Stimulated activated naive CD8-positive, alpha-beta T cell treated with anti-CD3 and anti-CD28 coated beads, Interleukin-15, amount 100 ng/mL, for 72 hours (primary cell): ENCODE data around the gene XRCC5.

Source experiments
- ATAC-seq: fragments of 150-1000 bp; cut with Tn5 transposase; 2 replicates; pipeline ENCODE4 v1.10.0; 2021; ENCODE audit warnings: mild to moderate bottlenecking, moderate library complexity
- DNase-seq, 2 donors: peaks; one replicate each; pipeline ENCODE4 v3.0.0; 2021 to 2022
- H3K27ac Mint-ChIP-seq, 2 donors: one replicate each; pipeline ENCODE4 v1.8.0; 2022; ENCODE audit warnings: mild to moderate bottlenecking in 2 of 2, mixed read lengths in 2 of 2, moderate library complexity in 2 of 2
- H3K27me3 Mint-ChIP-seq: one replicate; pipeline ENCODE4 v1.8.0; 2022; ENCODE audit warnings: mixed read lengths
- H3K4me1 Mint-ChIP-seq: one replicate; pipeline ENCODE4 v1.8.0; 2022; ENCODE audit warnings: mild to moderate bottlenecking, mixed read lengths
- H3K4me3 Mint-ChIP-seq, 2 donors: one replicate each; pipeline ENCODE4 v1.8.0; 2022; ENCODE audit warnings: mild to moderate bottlenecking in 2 of 2, mixed read lengths in 2 of 2, moderate library complexity in 1 of 2
- H3K9me3 Mint-ChIP-seq, 2 donors: one replicate each; pipeline ENCODE4 v1.8.0; 2022; ENCODE audit warnings: mixed read lengths in 2 of 2

The XRCC5 gene

GRCh38 chr2:216081487-216082116 lies 27.5 kb upstream of the XRCC5 start, which contains the start of the genes PECR and TMEM169:
TSS of gene PECR (minus strand) at chr2:216081809. CDS start at chr2:216081741, 68 bp downstream.
TSS of gene TMEM169 (plus strand) at chr2:216081919. CDS start at chr2:216095964, 14,045 bp downstream.
- peak within 1 kb of the TSS; percentile 87 to 97 for H3K4me3 Mint-ChIP-seq
- H3K4me1 Mint-ChIP-seq = peaks cover 58% of the 10 kb centered on the region
- no peaks in the 10 kb centered on the region for H3K27me3 Mint-ChIP-seq
- no peaks in the 10 kb centered on the region for H3K9me3 Mint-ChIP-seq
- ATAC-seq = peak; percentile 95
- peak within 1 kb of the TSS; percentile 95 to 99 for H3K27ac Mint-ChIP-seq
- peak; percentile 72 to 73 for DNase-seq

DNA sequence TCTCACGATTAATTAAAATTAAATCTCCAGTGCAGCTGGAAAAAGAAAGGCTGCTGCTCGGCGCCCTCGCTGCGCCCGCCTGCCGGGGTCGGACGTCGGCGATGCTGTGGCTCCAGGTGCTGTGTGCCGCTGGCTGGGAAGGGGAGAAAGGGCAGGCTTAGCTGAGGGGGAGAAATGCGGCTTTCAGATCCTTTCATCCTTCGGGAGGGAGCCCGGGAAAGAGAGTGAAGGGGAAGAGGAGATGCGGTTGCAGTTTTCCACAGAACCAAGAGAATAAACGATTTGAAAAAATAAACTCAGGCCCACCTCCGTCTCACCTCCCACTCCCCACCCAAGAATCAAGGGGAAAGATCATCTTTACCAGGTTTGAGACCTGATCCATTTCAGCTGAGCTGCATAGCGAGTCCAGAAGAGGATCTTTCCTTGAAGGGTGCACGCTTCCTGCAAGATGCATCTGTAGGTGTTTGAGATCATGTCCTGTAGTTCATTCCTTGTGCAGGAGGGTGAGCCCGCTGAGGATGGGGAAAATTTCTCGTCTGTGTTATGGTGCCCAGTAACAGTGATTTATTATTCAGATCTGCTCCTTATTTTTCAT lies 26.9 kb upstream of the XRCC5 start:
- H3K27me3 Mint-ChIP-seq = no peaks in the 10 kb centered on the region
- ATAC-seq = peak; percentile 29
- H3K9me3 Mint-ChIP-seq = no peaks in the 10 kb centered on the region
- H3K4me3 Mint-ChIP-seq = peak overlapping the region; percentile 87 to 97
- H3K27ac Mint-ChIP-seq = peak overlapping the region; percentile 95 to 99
- peak in 1 of 2 donors; percentile 19 for DNase-seq
- H3K4me1 Mint-ChIP-seq = peaks cover 63% of the 10 kb centered on the region

GRCh38 chr2:216082805-216083204 lies 26.3 kb upstream of the XRCC5 start:
- Mint-ChIP-seq H3K27me3 (no peaks in the 10 kb centered on the region), H3K27ac (no peak overlapping the region), H3K4me1 (peaks cover 63% of the 10 kb centered on the region), H3K9me3 (no peaks in the 10 kb centered on the region), H3K4me3 (peak overlapping the region; percentile 87 to 97)
- ATAC-seq (no peak), DNase-seq (no peak)

DNA sequence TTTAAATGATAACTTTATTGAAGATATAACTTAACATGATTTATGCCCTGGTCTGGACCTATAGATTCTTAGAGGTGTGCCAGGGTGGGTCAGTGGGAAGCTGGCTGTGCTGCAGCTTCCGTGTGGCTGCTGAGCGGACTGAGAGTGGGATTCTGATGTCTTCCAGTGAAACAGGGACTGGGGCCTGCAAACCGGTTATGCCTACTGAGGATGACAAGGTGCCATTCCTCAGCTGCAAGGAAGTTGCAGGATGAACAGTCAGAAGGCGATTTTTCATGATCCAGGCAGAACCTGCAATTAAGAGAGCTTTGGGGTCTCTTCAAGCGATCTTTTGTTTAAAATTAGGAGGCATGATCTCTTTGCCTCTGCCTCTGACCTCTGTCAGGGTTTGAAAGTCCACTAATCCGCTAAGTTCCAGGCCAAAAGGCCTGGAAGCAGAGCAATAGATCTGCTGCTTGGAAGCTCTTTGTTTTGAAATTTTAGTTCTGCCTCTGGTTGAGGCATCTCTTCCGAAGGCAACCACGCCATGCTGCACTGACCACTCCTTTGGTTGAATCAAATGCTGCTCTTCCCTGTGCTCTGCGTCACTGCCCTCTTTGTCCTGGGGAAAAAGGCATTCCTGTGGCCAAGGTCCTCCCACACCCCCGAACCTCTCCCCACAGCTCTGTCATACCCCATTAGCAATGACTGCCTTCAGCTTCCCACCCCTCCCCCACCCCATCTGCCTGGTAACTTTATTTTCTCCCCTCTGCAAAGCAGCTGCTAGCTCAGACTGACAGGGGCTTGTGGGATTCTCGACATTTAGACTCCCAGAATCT lies 25.5 kb upstream of the XRCC5 start:
- H3K27me3 Mint-ChIP-seq = no peaks in the 10 kb centered on the region
- peak overlapping the region in 1 of 2 donors; percentile 49 for H3K4me3 Mint-ChIP-seq
- H3K27ac Mint-ChIP-seq = no peak overlapping the region
- ATAC-seq = no peak
- H3K4me1 Mint-ChIP-seq = peaks cover 63% of the 10 kb centered on the region
- no peaks in the 10 kb centered on the region for H3K9me3 Mint-ChIP-seq
- DNase-seq = no peak

GRCh38 chr2:216084547-216084946 lies 24.6 kb upstream of the XRCC5 start:
- ATAC-seq = no peak
- Mint-ChIP-seq H3K27me3 (no peaks in the 10 kb centered on the region), H3K9me3 (no peaks in the 10 kb centered on the region), H3K4me3 (peak overlapping the region; percentile 49 to 78), H3K27ac (peak overlapping the region; percentile 72 to 91), H3K4me1 (peaks cover 63% of the 10 kb centered on the region)
- DNase-seq = no peak

GRCh38 chr2:216086207-216086893 lies 22.8 kb upstream of the XRCC5 start:
- no peak overlapping the region for H3K27ac Mint-ChIP-seq
- DNase-seq = no peak
- no peaks in the 10 kb centered on the region for H3K27me3 Mint-ChIP-seq

DNA sequence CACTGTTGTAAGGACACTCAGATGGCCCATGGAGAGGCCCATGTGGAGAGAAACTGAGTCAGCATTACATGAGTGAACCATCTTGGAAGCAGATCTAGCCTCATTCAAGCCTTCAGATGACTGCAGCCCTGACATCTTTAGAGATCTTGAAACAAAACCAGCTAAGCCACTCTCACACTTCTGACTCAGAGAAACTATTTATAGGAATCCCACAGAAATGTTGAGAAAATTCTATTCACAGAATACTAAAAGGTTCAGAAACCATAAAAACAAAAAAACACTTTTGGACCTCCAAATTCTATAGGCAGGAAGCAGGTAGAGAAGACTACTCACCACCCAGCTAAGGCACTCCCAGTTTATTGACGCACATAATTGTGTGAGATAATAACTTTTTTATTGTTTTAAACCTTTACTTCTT lies 18.8 kb upstream of the XRCC5 start:
- peaks cover 25% of the 10 kb centered on the region for H3K4me1 Mint-ChIP-seq
- H3K27ac Mint-ChIP-seq = no peak overlapping the region
- ATAC-seq (peak; percentile 80), DNase-seq (no peak)
- H3K9me3 Mint-ChIP-seq = peaks cover 0 to 5% of the 10 kb centered on the region in 2 donors
- H3K4me3 Mint-ChIP-seq = peak overlapping the region in 1 of 2 donors; percentile 27
- H3K27me3 Mint-ChIP-seq = no peaks in the 10 kb centered on the region

More at GRCh38 chr2:216086207-216086893, 22.8 kb upstream of the XRCC5 start:
- Mint-ChIP-seq H3K4me1 (peaks cover 65% of the 10 kb centered on the region), H3K4me3 (no peak overlapping the region), H3K9me3 (peaks cover 0 to 5% of the 10 kb centered on the region in 2 donors)
- ATAC-seq = no peak

DNA sequence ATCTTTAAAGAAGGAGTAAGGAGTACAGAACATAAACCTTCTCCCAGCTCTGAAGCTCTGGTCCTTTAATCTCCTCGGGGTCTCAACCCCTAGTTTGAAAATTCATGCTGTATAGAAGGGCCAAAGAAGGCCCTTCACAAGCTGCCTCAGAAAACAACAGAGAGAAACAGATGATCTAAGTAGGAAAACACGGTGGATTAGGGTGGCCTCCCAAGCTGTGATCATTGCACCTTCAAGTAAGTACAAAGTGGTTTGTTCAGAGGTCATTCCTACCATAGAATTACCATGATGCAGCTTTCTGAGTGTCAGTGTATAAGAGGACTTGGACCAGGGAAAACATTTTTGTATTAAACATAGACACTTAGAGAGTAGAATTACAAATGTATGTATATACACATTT lies 16.5 kb upstream of the XRCC5 start:
- H3K27me3 Mint-ChIP-seq = no peaks in the 10 kb centered on the region
- no peak for ATAC-seq
- peaks cover 12% of the 10 kb centered on the region for H3K4me1 Mint-ChIP-seq
- H3K9me3 Mint-ChIP-seq = peaks cover 0 to 5% of the 10 kb centered on the region in 2 donors
- H3K4me3 Mint-ChIP-seq = no peak overlapping the region
- no peak for DNase-seq
- no peak overlapping the region for H3K27ac Mint-ChIP-seq

- Mint-ChIP-seq H3K27me3 (no peaks in the 10 kb centered on the region), H3K4me1 (peaks cover 10% of the 10 kb centered on the region)
- no peak for ATAC-seq
Observed at GRCh38 chr2:216094701-216095100, 14.4 kb upstream of the XRCC5 start.

DNA sequence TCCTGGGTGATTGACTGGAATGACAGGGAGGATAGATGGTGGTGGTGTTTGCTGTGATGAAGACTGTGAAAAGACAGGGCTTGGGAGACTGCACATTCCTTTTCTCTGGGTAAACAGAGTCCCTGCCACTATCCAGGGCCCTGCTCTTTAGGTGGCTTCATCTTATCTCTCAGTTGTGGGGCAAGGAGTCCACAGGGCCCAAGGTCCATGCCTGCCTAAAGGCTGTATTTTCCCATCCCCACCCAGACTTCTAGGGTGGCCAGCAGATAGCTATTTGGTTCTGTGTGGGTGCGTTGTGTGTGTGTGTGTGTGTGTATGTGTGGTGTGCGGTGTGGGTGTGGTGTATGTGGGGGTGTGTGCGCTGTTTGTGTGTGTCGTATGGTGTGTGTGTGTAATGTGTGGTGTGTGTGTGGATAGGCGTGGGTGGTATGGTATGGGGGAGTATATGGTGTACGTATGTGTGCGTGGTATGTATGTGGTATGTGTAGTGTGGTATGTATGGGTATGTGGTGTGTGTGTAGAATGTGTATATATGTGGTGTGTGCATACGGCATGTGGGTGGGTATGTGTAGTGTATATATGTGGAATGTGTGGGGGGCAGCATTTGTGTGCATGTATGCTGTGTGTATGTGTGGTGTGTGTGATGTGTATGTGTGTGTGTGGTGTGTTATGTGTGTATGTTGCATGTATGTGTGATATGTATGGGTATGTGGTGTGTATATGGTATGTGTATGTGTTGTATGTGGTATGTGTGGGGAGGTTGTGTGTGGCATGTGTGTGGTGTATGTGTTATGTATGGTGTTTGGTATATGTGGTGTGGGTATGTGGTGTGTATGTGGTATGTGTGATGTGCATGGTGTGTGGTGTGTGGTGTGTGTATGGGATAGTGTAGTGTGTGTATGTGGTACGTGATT lies 10.5 kb upstream of the XRCC5 start:
- H3K4me1 Mint-ChIP-seq = no peaks in the 10 kb centered on the region
- DNase-seq = no peak
- no peak overlapping the region for H3K4me3 Mint-ChIP-seq
- no peak overlapping the region for H3K27ac Mint-ChIP-seq
- no peaks in the 10 kb centered on the region for H3K27me3 Mint-ChIP-seq
- H3K9me3 Mint-ChIP-seq = no peaks in the 10 kb centered on the region
- no peak for ATAC-seq

More at GRCh38 chr2:216094701-216095100, 14.4 kb upstream of the XRCC5 start:
- H3K4me3 Mint-ChIP-seq = no peak overlapping the region
- no peak overlapping the region for H3K27ac Mint-ChIP-seq
- peaks cover 0 to 5% of the 10 kb centered on the region in 2 donors for H3K9me3 Mint-ChIP-seq
- DNase-seq = no peak

DNA sequence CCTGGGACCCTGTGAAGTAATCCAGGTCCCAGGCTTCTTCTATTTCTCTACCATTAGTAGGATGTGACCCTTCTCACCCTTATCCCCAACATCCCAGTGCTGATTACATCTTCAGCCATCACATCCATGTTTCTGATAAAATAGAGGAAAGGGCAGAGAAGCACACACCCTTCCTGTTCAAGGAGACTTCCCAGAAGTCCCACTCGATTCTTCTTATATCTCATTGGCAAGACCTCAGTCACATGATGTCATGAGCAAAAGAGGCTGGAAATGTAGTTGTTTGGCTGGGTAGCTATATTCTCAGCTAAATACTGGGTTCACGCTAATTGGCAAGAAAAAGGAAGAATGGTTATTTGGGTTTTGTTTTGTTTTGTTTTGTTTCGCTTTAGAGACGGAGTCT lies 8.0 kb upstream of the XRCC5 start:
- Mint-ChIP-seq H3K9me3 (no peaks in the 10 kb centered on the region), H3K27ac (no peak overlapping the region), H3K4me3 (no peak overlapping the region), H3K4me1 (peaks cover 4% of the 10 kb centered on the region), H3K27me3 (no peaks in the 10 kb centered on the region)
- ATAC-seq = no peak
- DNase-seq = no peak

GRCh38 chr2:216103213-216103612 lies 5.9 kb upstream of the XRCC5 start:
- DNase-seq = no peak

DNA sequence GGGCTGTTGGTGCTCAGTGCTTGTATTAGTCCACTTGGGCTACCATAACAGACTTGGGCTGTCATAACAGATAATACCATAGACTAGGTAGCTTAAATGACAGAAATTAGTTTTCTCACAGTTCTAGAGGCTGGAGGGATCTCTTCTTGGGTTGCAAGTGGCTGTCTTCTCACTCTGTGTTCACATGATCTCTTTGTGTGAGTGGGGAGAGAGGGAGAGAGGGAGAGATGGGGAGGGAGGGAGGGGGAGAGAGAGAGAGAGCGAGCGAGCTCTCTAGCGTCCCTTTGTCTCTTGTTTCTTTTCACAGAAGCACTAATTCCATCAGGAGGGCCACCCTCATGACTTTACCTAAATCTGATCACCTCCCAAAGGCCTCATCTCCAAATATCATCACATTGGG lies 4.5 kb upstream of the XRCC5 start:
- no peak for DNase-seq
- Mint-ChIP-seq H3K27me3 (no peaks in the 10 kb centered on the region), H3K27ac (no peak overlapping the region), H3K4me3 (no peak overlapping the region), H3K4me1 (peaks cover 19% of the 10 kb centered on the region), H3K9me3 (no peaks in the 10 kb centered on the region)
- no peak for ATAC-seq

More at GRCh38 chr2:216103213-216103612, 5.9 kb upstream of the XRCC5 start:
- no peak overlapping the region for H3K4me3 Mint-ChIP-seq
- H3K4me1 Mint-ChIP-seq = peaks cover 12% of the 10 kb centered on the region
- no peak for ATAC-seq
- H3K27me3 Mint-ChIP-seq = no peaks in the 10 kb centered on the region
- H3K27ac Mint-ChIP-seq = no peak overlapping the region
- no peaks in the 10 kb centered on the region for H3K9me3 Mint-ChIP-seq

DNA sequence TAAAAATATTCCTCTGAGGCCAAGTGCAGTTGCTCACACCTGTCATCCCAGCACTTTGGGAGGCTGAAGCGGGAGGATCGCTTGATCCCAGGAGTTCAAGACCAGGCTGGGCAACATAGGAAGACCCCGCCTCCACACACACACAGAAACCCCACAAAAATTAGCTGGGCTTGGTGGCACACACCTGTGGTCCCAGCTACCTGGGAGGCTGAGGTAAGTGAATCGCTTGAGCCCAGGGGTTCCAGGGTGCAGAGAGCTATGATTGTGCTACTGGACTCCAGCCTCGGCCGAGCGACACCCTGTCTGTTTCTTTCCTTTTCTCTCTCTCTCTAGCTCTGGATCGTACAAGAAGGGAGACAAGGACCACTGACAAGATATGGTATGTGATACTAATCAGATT lies 1.8 kb upstream of the XRCC5 start:
- no peak overlapping the region for H3K27ac Mint-ChIP-seq
- DNase-seq (no peak), ATAC-seq (no peak)
- no peaks in the 10 kb centered on the region for H3K27me3 Mint-ChIP-seq
- H3K4me1 Mint-ChIP-seq = peaks cover 36% of the 10 kb centered on the region
- no peaks in the 10 kb centered on the region for H3K9me3 Mint-ChIP-seq
- H3K4me3 Mint-ChIP-seq = no peak overlapping the region
